NCI-H345 treated with DMSO at 0.1 percent for 48 hours (cell line): ENCODE measurements around the gene FAM135A.

Experiments used
- DNase-seq: peaks from one replicate; lab custom pipeline; 2025; ENCODE audit not compliant: unreplicated experiment; lab: John Stamatoyannopoulos, UW

FAM135A gene

DNA sequence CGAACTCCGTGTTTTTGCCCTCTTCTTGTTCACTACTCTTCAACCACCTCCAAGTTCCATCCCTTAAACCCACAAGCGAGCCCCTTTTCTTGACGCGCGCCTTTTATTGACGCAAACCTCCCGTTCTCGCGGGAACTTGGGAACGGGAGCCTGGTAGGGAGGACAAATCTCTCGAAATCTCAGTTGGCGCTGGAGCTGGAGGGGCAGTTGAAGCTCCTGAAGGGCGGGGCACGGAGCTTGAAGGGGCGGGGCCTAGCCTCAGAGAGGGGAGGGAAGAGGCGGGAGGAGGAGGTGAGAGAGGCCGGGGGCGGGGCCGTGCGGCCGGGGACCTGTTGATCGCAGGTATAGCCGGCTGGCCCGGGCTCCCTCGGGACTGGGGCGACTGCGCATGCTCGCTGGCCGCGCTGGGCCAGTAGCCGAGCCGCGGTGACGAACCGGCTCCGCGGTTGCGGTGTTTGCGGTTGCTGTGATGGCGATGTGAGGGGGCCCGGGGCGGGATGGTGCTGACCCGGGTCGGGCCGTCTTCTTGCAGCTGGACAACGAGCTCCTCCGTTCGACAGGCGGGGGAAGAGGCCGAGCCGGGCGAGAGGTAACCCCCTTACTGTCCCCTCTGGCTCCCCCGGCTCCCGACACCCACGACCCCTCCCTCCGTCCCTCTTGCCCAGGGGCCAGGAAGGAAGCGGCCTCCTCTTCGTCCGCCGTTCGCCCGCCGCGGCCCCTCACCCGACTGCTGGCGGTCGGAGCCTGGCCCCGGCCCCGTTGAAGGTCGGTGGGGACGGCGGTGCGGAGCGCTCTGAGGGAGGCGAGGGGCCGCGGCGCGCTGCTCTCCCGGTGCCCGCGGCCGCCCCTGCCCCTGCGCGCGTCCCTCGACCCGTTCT lies at the start of gene FAM135A:
TSS of gene FAM135A (plus strand) at position 395 of the 878 bp plus-strand sequence. CDS start 14,835 bp downstream, outside the sequence.
- peak; percentile 98 for DNase-seq

DNA sequence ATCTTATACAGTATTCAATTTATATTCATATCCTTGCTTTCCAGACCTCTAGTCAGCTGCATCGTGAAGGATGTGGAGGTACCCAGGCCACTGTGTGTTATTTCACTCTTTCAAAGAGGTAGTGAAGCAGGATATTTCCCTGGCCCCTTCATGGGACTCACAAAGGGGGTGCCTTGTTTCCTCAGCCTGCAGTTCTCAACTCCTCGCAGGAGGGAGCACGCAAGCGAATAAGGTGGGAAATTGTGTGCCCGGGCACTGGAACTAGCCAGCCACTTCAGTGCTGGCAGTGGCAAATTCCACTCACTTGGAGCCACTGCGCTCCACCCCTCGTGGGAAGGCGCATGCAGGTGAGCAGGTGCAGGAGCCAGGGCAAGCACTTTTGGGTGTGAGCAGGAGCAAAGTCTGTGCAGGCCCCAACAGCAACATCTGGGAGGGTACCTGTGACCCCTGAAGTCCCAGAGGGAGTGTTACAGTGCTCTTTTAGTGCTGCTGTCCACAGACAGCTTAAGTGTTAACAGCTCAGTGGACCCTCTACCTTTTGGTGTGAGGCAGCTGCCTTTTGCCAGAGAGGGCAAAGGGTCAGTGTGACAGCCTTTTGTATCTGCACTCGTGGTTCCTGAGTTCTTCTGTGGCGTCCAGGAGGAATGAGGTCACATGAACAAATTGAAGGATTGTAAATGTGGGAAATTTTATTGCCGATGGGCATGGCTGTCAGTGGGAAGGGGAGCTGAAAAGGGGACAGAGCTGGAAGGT lies 49.4 kb upstream of the FAM135A start:
- DNase-seq: no peak

DNA sequence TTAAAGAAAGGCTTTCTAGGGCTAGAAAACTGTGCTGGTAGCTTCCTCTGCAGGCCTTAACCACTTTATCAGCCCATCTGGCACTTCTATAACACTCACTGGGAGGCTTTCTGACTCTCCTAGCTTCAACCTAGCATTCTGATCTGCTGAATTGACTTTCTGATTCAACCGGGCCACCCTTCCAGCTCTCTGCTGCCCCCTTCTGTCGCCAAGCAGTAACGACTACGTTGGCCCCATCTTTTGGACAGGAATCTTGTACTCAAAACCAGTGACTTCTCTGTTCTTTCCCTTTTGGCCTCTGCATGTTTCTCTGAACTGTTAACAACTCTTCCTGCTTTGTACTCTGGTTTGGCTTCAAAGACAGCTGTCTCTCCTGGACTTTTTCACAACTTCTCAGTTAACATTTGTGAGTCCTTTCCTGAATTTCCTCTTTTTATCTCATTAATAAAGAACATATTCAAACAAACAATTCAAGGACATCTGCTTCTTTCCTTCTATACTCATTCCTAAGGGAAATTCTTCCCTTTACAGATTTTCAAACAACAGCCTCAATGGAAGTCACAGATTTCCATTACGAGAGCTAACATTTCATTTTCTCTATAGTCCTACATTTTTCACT lies 43.9 kb upstream of the FAM135A start:
- DNase-seq: peak; percentile 44

DNA sequence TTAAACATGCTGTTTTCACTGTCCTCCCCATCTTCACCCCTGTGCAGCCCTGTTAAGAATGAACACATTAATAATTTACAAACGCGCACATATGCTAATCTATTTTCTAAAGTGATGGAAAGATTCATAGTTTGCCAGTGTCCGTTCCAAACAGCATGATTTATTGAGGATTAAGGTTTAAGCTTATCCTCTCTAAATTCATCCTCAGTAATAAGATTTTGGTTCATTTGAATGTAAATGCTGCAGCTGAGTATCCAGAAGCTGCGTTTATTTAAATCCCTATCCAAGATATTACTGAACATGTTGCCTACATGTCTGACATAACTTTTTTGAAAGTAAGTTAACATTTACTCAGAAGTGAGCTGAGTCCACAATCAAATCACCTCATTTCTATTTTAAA lies 42.8 kb upstream of the FAM135A start:
- no peak for DNase-seq

DNA sequence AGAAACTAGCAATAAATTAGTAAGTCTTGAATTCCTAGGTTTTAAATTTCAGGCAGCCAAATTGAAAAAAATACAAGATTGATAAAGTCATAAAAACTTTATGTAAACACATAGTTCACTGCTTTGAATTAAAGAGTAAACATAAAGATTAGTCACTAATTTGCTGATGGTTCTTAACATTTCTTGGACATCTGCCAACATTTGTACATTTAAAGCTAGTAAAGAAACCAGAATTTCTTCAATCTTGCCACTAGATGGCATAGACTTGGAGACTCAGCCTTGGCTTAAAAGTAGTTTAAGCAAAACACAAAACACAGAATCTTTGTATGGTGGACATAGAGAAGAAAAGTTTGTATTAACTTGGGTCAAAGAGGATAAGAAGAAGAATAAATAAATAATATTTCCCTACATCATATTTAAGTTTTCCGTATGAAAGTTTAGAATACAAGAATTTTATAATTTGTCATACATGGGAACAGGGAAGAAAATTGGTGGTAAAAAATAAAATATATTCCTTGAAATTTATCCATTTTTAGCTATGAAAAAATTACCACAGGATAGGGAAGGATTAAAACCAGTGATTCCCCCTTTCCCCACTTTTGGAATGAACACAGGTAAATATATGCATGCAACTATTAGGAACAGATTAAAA lies 41.7 kb upstream of the FAM135A start:
- peak; percentile 87 for DNase-seq

DNA sequence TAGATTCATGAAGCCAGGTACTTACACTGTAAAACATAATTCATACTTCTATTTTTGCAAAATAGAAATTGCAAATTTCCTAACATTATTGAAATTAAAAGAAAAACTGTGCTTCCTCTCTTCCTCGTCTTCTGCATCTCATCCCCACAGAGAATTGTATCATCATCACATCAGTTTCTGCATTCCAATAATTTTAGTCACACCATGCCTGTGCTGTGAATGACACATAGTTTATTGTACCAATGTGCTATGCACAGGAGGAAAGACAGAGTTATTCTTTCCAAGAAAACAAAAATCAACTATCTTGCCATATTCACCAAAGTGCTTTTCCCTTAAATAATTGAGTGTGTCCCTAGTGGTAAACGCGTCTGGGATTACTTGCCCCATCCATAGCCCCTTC lies 38.1 kb upstream of the FAM135A start:
- DNase-seq: no peak

DNA sequence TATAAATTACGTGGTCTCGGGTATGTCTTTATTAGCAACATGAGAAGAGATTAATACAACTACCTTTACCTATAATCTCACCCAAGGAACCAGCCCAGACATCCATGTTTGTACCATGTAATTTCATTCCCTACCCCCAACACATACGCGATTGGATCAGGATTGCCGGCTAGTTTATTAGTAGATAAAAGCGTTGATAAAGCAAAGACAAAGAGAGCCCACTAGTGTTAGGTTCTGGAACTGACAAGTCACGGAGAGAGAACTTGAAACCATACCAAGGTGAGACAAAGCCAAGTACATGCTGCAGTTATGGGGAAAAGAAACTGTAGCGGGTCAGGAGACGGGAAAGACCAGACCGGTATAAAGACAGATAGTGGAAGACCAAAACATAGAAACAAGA lies 37.4 kb upstream of the FAM135A start:
- no peak for DNase-seq

DNA sequence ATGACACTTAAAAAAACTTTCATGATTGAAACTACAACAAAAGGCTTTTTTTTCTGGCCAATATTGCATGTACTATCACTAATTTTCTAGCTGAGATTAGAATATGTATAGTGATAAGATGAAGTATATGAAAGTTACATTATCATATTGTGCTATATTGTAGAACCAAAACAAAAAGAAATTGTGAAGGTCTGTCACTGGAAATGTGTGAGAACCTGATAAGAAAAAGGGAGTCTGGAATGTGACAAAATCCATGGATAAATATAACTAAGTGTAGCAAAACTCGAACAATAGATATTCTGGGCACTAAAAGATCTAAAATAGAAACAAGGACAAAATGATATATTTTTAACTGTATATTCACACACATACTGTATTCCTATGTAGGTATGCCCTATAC lies 36.7 kb upstream of the FAM135A start:
- no peak for DNase-seq

DNA sequence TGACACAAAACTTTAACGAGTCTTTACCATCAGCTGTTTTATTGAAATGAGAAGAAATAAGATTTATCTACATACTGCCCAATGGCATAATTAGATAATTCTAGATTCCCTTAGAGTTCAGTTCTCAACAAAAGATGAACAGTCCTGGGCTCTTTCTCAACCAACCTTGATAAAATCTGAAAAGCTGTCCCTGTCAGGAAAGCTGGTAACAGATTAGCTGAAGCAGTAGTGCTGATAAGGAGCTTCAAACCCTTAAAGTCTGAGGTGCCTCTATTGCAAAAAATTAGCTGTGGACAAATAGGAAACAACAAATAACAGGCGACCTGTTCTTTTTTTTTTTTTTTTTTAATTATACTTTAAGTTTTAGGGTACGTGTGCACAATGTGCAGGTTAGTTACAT lies 35.9 kb upstream of the FAM135A start:
- DNase-seq: no peak

DNA sequence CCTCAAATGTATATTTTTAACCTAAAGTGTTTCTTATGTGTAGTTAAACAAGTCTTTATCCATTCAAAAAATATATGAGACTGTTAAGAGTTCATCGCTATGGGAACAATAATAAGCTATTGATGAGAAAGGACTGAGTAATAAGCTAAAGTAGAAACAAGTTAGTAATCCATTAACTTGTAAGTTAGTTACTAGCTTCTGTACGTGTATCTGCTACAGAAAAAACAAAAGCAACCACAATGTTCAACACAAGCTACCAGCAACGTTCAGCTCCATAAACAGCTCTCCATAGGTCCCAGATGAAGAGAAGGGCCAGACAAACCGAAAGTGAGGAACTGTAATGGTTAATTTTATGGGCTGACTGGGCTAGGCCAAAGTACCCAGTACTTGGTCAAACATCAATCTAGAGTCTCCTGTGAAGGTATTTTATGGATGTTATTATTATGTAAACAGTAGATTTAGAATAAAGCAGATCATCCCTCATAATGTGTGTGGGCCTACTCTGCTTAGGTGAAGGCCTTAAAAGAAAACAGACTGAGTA lies 33.8 kb upstream of the FAM135A start:
- no peak for DNase-seq

DNA sequence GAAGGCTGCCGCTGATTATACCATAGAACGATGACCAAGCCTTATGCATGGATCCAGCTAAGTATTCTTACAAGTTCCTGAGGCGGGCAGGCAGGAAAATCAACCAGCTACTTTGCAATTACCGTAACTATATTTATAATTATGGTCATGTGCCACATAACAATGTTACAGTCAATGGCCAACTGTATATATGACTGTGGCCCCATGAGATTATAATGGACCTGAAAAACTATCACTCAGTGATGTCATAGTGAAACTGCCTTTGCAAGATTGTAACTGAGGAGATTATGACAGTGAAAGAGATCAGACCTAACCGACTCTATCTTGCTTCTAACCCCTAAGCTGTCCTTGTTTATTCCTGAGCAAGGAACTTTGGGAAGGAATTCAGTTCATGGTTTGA lies 33.1 kb upstream of the FAM135A start:
- DNase-seq: no peak

DNA sequence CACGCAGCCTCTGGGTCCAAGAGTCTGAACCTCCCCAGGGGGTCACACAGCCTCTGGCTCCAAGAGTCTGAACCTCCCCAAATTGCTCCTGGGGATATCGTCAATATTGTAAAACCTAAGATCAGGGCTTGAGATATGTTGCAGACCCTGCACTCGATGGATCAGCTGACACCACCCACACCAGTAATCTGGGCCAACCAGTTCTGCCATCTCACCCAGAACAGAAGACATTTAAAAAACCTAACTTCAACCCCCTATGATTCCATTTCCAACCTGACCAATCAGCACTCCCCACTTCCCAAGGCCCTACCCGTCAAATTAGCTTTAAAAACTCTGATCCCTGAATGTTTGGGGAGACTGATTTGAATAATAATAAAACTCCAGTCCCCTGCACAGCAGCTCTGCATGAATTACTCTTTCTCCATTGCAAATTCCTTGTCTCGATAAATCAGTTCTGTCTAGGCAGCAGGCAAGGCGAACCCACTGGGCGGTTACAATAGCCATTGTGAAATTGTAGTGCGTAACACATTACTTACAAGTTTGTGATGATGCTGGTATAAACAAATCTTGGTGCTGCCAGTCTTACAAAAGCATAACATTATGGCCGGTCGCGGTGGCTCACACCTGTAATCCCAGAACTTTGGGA lies 32.4 kb upstream of the FAM135A start:
- no peak for DNase-seq

DNA sequence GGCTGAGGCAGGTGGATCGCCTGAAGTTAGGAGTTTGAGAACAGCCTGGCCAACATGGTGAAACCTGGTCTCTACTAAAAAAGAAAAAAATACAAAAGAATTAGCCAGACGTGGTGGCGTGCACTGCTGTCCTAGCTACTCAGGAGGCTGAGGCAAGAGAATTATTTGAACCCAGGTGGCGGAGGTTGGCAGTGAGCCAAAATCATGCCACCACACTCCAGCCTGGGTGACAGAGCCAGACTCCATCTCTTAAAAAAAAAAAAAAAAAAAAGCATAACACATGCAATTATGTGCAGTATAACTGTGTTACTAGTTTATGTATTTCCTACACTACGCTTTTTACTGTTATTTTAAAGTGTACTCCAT lies 31.9 kb upstream of the FAM135A start:
- DNase-seq: no peak

DNA sequence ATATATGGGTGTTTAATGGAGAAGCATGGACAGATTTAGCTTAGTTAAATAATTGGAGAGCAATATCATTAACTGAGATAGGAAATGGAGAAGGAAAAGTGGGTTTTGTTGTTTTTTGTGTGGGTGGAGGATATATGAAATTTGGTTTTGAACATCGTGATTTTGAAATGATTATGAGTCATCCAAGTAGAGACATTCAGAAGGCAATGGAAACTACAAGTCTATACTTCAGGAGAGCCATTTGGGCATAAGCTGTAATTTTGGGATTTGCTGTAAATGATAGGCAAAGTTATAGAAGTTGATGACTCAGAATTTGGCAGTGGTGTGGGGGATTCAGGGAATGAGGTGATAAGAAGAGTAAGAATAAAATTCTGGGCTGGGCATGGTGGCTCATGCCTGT lies 27.4 kb upstream of the FAM135A start:
- no peak for DNase-seq

DNA sequence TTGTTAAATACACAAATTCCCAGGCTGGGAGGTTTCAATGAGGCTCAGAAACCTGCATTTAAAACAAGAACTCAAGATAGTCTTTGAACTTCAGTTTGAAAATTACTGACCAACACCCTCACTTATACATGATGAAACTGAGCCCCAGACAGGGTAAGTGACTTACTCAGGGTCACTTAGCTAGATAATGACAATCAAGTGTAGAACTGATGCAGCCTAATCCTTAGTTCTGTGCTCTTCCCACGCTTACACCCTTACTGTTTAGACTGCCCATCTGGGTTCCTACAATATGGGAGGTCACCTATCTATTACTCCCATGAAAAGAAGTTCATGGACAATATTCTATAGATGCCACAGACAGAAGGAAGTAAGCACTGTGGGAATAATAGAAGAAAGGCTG lies 24.5 kb upstream of the FAM135A start:
- DNase-seq: no peak

DNA sequence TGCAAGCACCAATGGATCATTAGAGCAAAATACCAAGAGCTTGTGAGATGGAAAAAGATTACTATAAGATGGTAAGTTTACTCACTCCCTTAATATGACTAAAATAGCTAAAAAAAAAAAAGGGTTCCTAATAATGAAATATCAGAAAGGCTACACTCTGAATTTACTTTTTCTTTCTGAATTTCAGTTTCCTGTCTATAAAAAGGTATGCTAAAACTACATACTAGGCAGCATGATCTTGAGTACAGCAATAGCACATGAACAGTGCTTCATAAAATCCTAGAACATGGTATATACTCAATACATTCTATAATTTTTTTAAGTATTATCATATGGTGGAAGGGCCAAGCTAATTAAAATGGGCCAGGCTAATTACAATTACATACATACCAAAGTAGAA lies 24.0 kb upstream of the FAM135A start:
- DNase-seq: no peak

DNA sequence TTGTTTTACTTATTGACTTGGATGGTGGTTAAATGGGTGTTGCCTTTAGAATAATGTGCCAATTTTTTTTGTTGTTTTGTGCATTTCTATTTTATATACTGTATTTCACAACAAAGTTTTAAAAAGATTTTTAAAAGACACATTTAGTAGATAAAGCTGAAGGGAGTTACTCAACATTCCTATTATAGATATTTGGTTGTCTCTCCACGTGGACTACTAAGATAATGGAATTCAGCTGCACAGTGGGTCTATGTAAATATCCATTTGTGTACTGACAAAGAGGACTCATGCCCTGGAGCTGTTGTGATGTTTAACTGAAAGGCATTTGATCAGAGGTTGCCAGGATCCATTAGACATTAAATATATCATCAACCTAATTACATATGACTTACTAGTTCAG lies 23.2 kb upstream of the FAM135A start:
- DNase-seq: peak; percentile 38

DNA sequence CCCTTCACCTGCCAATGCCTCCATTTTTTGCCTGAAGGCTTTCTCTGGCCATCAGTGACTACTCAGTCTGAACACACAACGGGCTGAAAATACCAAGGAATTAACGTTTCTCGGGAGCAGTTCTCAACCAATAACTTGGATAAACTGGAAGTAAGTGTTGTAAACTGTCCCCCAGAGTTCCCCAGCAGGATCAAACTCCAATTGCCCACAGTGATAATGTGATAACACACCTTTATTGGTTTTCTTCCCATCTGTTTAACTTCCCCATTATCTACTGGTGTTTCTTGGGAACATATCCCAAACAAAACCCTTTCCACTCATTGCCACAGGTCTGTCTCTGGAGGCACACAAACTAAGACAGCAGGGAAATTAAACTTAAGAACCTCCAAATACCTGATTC lies 21.8 kb upstream of the FAM135A start:
- DNase-seq: no peak

DNA sequence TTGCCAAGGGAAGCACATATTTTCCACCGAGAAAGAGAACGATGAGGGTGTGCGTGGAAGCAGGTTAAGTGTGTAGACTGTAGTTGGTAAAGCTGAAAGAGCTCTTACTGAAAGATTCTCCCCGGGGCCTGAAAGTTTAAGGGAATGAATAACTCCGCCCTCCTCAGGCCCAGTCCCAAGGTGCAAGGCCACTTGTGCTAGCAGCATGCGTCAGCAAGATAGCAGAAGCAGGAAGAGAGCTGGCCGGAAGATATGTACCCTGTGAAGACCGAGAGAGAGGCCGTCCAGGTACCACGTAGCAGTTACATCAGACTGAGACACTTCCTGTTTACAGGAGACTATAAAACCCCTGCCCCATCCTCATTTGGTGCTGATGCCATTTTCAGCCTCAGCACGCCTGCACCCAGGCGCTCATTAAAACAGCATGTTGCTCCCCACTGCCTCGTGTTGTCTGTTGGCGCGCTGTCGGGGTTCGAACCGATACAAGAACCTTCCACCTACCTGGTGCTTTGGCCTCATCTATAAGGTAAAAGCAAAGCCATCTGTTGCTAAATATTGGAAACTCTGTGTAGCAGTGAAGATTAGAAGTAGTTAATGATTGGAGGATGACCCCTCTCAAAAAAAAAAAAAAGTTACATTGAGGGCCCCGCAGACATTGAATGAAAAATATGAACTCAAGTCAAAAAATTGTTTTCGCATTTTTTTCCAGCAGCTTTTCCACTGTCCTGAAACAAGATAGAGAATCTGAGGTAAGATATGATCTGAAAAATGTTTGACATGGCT lies 18.6 kb upstream of the FAM135A start:
- DNase-seq: no peak

DNA sequence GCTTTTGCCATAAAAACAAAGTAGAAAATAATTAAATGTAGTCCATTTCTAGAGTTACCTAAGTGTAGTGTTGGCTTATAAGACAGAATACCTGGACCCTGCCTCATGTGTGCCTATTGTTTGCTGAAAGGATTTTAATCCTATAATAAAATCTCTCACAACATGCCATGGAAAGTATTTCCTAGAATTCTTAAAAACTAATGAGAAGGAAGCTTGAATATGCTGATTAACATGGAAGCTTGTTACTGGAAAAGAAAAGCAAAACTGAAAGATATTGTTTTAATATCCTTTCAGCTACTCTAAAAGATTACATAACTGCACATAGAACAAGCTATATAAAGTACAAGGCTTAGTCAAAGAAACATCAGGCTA lies 18.0 kb upstream of the FAM135A start:
- DNase-seq: no peak
